Left ventricle myocardium superior (tissue), 1 donor: ENCODE results near the gene CMPK2. TPM values are rescaled to one million over a fixed set of nuclear protein-coding genes. Genes with fewer than 3 reads are reported as not detected.

ENCODE experiments used
- ATAC-seq: fragments of 200-7000 bp; cut with Tn5 transposase; one replicate; pipeline ENCODE4 v1.9.1; 2020; ENCODE audit warnings: mild to moderate bottlenecking, moderate library complexity
- DNase-seq: peaks from one replicate; pipeline ENCODE4 v3.0.0-alpha.2; 2020
- intact Hi-C: fragments of 100-400 bp; cut with micrococcal nuclease; formaldehyde crosslinking; loops from one replicate; pipeline ENCODE4 v1.11.0; 2022
- total RNA-seq: library from RNA; stranded (reverse); fragmentation: NEBNext Ultra II Directional; extraction: Animal tissue kit (Norgen Biotek cat#: 25700); gene quantifications from one replicate; pipeline ENCODE4 v1.2.1, GENCODE V29; 2021
- donor health status: DM: no; HTN: yes; CAD: no; lungs with severe emphysema.

The CMPK2 gene
- total RNA-seq, 1 donor from 2014 or later = 3.9 TPM

- DNase-seq (no peak), ATAC-seq (no peak)
- intact Hi-C loops = no loop called here
Observed at GRCh38 chr2:6854416-6854815, 11.3 kb downstream of the CMPK2 start.

GRCh38 chr2:6852195-6852594 is 13.5 kb downstream of the CMPK2 start:
- ATAC-seq = no peak
- intact Hi-C loops = no loop called here
- DNase-seq = no peak

GRCh38 chr2:6846967-6847681 is 18.6 kb downstream of the CMPK2 start:
- ATAC-seq = no peak
- intact Hi-C loops = no loop called here
- no peak for DNase-seq

GRCh38 chr2:6846540-6846939 is 19.2 kb downstream of the CMPK2 start:
- no peak for ATAC-seq
- intact Hi-C loops = no loop called here
- no peak for DNase-seq

- DNase-seq (no peak), ATAC-seq (no peak)
- intact Hi-C loops = no loop called here
Observed at GRCh38 chr2:6845903-6846302, 19.8 kb downstream of the CMPK2 start.

- intact Hi-C loops = no loop called here
- DNase-seq (no peak), ATAC-seq (no peak)
Observed at GRCh38 chr2:6845312-6845711, 20.4 kb downstream of the CMPK2 start.

GRCh38 chr2:6841537-6842287 is 24.0 kb downstream of the CMPK2 start:
- ATAC-seq (no peak), DNase-seq (no peak)
- intact Hi-C loops = no loop called here

GRCh38 chr2:6838673-6839319 is 26.9 kb downstream of the CMPK2 start:
- intact Hi-C loops = no loop called here
- DNase-seq (no peak), ATAC-seq (no peak)

- DNase-seq (no peak), ATAC-seq (no peak)
- intact Hi-C loops = no loop called here
Observed at GRCh38 chr2:6835467-6835866, 30.2 kb downstream of the CMPK2 start.

- DNase-seq (no peak), ATAC-seq (no peak)
- intact Hi-C loops = no loop called here
Observed at GRCh38 chr2:6834163-6834562, 31.5 kb downstream of the CMPK2 start.

- no peak for ATAC-seq
- DNase-seq = no peak
- intact Hi-C loops = no loop called here
Observed at GRCh38 chr2:6833300-6833604, 32.5 kb downstream of the CMPK2 start.

GRCh38 chr2:6832596-6833299 is 33.0 kb downstream of the CMPK2 start:
- ATAC-seq (no peak), DNase-seq (no peak)
- intact Hi-C loops = no loop called here

- DNase-seq (no peak), ATAC-seq (no peak)
- intact Hi-C loops = no loop called here
Observed at GRCh38 chr2:6831229-6831628, 34.5 kb downstream of the CMPK2 start.

GRCh38 chr2:6828299-6828584 is 37.5 kb downstream of the CMPK2 start:
- intact Hi-C loops = no loop called here
- DNase-seq (no peak), ATAC-seq (no peak)

- intact Hi-C loops = no loop called here
- DNase-seq (no peak), ATAC-seq (no peak)
Observed at GRCh38 chr2:6827566-6828298, 38.0 kb downstream of the CMPK2 start.

GRCh38 chr2:6826081-6826913 is 39.4 kb downstream of the CMPK2 start:
- intact Hi-C loops = no loop called here
- no peak for DNase-seq
- ATAC-seq = peak; percentile 65

GRCh38 chr2:6824962-6825361 is 40.7 kb downstream of the CMPK2 start:
- DNase-seq = no peak
- no peak for ATAC-seq
- intact Hi-C loops = no loop called here

GRCh38 chr2:6823111-6823510 is 42.6 kb downstream of the CMPK2 start:
- ATAC-seq (no peak), DNase-seq (no peak)
- intact Hi-C loops = no loop called here

GRCh38 chr2:6822406-6822805 is 43.3 kb downstream of the CMPK2 start:
- intact Hi-C loops = no loop called here
- DNase-seq (no peak), ATAC-seq (no peak)
